NOMO-1 treated with DMSO at 0.1 percent for 48 hours (cell line): ENCODE results near the gene BIRC3.

Source experiments
- DNase-seq: peaks from one replicate; lab custom pipeline; 2025; ENCODE audit not compliant: unreplicated experiment; lab: John Stamatoyannopoulos, UW

Gene BIRC3

DNA sequence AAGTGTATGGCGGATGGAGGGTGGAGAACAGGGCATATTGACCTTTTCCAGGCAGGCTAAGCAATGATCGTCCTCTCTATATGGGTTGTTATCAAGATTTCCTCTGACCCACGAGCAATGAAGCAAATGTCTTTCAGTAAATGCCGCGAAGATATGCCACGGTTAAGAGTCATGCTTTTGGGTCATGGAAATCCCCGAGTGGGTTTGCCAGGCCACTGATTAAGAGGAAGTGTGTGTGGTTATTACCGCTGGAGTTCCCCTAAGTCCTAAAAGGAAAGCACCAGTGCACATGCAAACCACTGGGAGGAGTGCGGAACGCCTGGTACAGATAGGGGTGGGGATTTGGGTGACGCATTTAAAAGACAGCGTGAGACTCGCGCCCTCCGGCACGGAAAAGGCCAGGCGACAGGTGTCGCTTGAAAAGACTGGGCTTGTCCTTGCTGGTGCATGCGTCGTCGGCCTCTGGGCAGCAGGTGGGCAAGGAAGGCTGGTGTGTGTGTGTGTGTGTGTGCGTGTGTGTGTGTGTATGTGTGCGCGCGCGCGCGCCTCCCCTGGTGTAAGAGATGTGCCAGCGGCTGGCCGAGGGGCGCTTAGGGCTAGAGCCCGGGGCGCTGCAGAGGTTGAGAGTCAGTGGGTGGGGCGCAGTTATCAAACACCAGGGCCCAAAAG is at the start of gene BIRC3:
Gene BIRC3 (plus strand): TSS at position 386 of the 669 bp plus-strand sequence. CDS start 7,026 bp downstream, outside the sequence.
- peak; percentile 82 for DNase-seq

DNA sequence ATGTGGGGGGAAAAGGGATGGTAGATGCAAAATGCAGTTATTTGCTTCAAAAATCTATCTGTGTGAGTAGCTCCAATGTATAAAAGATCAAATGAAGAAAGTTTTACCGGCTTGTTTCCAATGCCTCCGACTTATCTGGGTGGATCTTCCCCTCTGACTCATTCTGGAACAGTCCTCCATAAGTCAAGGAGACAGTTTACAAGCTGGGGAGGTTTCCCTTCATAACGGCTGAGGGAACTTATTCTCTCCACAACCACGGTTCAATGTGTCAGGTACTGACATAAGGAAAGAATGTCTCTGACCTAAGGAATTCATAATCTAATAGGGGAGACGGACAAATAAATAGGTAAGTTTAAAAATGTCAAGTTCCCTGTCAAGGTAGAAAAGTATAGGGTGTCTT is 49.7 kb upstream of the BIRC3 start:
- DNase-seq = no peak

DNA sequence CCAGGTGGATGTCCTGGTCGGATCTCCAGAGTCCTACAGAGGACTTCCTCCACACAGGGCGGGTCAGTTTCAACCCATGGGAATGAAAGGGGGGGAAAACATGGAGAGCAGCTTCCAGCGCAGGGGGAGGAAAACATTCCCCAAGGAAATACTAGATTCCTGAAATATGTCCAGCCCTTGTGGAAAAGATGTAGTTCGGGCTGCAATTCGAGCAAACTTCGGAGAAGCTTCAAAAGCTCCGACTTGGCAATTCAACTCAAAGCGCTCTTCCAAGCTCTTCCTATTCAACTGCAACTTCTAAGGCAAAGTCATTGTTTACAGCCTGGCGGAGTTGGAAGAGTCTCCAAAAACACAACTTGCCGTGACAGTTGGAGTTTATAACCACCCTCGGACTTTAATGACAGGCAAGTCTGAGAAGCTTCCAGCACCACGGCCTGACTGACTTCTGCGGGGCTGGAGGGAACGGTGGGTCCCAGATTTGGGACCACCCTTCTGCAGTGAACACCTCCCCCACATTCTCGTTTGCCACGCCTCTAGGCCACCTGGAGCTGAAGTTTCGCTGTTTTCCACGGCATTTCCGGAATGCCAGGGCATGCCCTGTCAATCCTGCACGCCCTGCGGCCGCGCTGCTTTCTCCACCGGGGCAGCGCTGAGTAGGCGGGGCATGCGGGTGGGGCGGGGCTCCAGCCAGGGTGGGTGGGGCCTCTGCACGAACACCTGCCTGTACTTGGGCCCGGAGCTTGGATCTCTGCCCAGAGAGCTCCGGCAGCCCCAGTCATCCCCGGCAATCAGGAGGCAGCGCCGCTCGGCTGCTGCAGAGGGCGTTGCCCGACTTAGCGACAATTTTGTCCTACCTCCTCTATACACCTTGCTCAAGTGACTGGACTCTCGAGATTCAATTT is 49.0 kb upstream of the BIRC3 start:
- peak; percentile 69 for DNase-seq

DNA sequence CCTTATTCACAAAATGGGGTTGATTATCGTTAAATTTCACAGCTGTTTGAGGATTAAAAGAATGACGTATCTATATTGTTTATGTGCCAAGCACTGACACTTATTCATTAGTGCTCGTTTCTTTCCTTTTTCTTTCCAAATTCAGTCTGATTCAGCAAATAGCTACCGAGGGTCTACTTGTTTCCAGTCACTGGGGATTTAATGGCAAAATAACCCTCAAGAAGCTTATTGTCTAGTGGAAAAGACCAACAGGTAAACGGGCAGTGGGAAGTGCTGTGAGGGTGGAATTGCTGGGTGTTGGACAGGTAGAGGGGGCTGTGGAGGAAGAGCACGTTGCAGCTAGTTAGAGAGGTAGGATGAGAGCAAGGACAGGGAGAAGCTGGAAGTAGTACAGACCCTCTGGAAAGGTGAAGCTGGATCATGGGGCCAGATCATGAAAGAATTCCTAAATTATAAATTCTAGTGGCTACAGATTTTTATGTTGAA is 48.3 kb upstream of the BIRC3 start:
- DNase-seq = no peak

DNA sequence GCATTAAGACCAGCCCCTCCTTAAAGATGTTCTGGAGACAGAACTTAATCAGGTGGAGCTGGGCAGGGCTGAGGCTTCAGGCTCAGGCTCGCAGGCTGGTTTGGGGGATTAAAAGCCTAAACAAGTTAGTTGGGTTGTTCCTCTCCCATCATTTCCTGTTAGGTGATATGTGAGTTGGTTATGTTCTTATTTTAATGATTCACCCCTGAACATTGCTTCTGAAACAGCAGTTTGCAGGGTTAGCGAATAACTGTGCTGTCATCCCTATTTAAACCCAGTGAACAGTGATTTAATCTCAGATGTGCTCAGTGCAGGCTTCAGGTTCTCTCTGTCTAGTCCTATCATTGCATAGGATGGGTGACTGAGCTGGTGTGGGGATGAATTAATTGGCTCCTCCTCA is 47.4 kb upstream of the BIRC3 start:
- DNase-seq = no peak

DNA sequence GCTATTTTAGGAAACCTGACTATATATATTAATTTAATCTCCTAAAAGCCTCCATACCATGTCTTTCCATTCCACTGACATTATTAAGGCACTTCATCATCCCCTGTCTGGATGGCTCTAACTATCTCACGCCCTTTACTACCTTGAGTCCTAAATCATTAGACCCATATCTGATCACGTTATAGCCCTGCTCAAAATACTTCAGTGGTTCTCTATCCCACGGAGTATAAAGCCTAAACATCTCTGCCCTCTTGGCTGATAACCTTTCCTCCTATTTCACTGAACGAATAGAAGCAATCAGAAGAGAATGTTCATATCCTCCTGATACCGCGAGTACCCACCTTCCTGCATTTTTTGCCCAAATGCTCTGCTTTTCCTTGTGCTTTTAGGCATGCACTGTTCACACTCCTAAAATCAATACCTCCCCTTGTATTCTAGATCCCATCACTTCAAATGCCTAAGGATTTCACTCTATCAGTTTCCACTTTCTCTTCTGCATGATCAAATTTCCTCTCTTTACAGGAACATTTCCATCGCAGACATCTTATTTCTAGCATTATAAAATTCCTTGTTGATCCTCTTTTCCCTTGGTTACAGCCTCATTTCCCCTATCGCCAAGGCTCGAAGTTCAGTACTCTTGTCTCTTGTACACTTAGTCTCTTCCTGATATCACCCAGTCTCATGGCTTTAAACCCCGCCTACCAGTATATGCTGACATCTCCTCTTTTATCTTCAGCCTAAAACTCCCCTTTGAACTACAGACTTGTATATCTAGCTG is 45.0 kb upstream of the BIRC3 start:
- DNase-seq = no peak

DNA sequence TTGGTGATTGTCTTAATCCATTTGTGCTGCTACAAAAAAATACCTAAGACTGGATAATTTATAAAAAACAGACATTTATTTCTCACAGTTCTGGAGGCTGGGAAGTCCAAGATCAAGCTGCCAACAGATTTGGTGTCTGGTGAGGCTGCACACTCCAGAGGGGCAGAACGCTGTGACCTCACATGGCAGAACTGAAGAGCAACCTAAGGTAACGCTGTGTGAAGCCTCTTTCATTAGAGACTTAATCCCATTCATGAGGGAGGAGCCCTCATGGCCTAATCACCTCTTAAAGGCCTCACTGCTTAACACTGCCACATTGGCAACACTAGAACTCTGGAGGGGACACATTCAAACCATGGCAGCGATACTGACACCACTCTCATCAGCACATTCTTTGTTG is 42.7 kb upstream of the BIRC3 start:
- DNase-seq = no peak

DNA sequence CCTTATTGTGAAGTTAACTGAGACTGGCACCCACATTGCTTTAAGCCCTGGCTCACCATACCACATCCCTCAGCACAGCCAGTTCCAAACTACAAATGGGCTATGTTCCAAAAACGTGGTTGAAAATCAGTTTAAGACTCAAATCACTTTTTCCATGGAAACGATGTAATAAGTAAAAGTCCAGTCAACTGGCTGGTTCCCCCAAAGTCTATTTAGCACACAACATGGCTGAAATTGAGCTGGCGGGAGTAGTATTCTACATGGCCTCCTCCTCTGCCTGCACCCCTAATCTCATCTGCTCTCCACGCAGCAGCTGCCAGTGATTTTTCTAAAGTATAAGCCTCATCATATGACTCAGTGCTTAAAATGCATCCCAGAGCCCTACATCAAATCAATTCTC is 40.9 kb upstream of the BIRC3 start:
- DNase-seq = no peak

DNA sequence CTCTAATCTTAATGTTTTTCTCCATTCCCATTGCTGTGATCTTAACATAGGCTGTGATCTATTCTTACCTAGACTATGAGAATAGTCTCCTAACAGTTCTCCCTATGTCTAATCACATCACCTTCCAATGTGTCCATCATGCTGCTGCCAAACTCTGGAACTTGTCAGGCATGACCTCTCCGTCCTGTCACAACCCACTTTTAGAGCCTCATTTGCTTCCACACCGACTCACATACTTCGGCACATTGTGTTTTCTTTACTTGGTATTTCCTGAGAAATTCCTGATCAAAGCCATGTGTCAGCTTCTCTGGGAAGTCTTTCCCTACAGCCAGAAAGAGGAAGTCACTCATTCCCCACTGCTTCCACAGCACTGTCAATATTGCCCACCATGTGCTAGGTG is 40.5 kb upstream of the BIRC3 start:
- no peak for DNase-seq

DNA sequence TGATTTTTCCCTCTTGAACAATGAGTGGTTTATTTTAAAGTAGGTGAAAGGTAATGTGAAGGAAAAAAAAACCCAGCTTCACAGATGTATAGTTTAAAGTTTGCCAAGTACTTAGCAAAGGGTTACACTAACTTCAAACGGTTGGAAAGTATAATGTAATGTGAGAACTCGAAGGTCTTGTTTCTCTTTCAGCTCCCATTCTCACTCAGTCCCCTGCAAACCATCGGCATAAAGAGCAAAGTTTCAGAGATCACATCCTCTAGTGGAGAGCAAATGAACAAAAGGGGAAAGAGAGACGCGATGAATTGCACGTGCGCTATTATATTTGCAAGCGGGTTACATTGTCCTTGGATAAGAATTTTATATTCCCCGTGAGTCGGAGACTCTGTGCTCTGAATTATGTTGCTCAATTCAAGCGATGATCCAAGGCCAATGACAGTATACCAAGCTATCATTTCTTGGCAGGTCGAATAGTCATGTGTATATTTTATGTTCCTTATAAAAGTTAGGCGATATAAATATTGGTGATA is 37.6 kb upstream of the BIRC3 start:
- peak; percentile 7 for DNase-seq

DNA sequence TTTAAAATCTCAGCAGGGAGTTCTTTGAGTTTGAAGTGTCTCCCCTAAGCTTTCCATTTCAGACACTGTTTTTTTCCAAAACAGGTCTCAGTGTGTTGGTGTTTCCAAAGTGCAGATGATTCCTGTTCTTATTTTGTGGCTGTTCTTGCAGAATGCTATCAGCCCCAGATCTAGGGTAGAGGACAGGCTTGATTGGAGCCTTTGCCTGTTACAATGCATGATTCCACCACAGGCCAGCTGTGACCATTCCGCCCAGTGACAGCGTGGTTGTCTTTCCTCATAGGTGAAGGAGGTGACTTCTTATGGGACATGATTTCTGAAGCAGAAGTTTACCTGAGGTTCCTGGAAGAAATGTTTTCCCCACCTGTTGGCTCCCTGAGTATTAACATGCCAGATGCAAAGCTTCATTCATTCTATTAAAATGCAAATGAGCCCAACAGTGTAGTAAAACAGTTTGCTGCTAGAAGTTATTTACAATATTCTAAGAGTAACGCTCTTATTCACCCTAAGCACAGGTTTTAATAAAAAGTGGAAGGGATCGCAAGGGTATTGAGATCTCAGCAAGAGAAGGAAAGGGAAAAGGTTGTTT is 36.9 kb upstream of the BIRC3 start:
- no peak for DNase-seq

DNA sequence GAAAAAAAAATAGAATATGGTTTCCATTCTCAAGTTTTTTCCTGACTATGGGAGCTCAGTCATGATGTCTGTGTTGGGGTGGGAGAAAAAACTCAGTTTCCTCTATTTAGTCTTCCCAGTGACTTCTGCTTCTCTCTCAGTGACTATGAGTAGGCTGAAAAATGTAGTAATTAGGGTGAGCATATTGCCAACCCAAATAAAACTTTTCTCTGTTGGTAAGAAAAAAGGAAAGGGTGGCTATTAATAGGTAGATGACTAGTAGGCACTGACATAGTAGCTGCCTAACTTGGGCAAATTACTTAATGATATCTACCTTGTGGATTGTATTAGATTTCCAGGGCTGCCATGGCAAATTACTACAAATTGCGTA is 34.2 kb upstream of the BIRC3 start:
- peak; percentile 79 for DNase-seq

DNA sequence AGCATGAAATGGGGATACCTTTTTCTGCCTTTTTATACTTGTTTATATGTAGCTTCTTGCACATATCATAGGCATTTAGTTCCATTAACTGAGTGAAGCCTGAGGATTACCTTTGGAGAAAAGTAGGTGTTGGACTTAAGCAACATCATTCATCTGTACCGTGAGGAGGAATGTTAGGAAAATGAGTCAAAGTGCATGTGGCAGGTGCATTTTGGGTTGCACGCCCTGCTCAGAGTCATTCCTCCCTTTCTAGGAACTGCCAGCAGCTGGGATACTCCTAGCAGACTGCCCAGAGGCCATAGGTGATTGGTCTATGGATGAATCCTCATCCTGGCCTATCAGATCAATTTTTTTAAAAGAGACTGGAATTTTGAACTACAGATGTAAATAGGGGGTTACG is 33.3 kb upstream of the BIRC3 start:
- no peak for DNase-seq

DNA sequence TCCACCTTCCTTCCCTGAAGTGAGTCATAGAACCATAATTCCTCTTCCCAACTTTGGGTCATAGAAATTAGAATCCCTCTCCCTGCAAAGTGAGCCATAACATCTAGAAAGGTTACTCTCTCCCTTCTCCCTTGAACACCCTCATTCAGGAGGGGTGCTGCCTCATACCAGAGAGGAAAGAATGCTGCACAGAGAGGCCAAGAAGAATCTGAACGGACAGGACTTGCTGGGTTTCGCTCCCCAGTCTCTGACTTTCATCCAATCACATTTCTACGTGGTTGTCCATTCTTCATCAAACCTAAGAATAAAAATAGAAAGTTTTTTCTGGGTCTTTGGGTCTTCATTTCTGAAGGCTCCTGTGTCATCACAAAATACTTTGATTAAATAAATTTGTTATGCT is 31.0 kb upstream of the BIRC3 start:
- no peak for DNase-seq

DNA sequence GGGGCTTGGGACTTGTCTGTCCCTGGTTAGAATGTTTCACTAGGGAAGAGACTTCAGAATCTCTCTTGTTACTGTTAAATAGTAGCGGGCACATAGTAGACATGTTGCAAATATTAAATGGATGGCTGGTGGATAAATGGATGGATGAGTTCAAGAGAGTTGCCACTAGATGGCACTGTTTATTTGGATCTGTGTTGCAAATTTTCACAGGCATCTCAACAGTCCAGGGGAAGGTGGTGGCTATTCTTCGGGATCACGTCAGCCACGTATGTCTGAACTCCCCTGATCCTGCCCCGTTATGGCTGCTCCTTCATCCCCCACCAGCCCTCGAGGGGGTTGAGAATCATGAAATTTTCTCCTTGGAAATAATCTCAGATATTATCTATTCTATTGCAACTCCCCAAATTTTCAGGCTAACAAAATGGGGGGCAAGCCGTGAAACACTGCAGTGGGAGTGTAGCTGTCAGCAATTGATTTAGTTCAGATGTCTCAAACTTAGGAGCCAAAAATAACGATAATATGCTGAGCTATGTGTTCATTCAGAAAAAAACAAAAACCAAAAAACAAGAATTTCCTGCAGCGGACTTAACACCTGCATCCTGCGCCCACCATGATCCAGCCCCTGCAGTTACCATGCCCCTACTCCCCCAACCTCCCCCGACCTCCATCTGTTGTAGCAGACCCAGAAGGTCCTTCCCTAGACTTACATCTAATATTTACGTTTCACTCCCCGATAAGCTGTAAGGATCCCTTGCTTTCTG is 29.1 kb upstream of the BIRC3 start:
- peak; percentile 78 for DNase-seq

DNA sequence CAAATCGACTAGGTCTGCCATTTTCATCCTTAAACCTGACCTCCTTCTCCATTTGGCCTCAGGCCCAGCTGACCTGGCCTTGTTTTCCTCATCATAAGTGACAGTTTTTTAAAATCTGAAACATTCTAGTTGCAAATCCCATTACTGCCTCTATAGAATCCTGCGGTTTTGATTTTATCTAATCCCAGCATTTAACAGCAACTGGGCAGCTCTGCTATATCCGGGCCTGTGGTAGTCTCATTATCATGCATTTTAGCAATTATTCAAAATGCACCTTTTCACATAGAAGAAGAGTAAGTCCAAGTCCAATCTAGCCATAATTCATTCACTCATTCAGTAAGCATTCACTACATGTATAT is 28.6 kb upstream of the BIRC3 start:
- DNase-seq = no peak

DNA sequence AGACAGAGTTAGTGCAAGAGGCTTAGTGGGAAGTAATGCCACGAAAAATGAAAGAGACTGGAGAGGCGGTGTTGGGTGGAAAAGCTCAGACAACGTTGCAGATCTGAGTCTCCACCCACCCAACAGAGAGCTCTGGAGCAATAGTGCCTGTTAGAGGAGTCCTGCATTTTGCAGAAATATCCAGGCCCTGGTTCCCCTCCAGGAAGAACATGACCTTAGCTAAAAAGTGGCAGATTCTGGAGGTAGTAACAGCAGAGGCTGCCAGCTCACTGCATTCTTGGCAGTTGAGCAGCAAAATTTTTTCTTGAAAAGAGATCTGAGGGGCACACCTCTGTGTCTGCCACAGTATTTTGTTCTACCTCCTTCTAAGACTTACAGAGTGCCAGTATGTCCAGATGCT is 27.7 kb upstream of the BIRC3 start:
- no peak for DNase-seq

DNA sequence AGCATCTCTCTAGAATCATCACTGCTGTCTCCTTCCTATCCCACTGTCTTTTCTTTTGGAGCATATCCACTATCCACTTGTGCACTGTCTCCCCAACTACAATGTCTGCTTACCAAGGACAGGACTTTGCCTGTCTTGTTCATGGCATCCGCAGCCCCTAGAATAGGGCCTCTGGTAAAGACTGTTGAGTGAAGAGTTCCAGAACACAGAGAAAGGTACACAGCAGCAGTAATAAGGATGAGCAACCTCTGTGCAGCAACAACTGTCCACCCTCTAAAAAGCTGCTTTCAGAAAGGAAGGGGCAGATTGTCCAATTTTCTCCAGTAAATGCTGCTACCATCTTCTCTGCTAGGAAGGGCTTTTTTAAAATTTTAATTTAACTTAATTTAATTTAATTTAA is 25.5 kb upstream of the BIRC3 start:
- DNase-seq = no peak

DNA sequence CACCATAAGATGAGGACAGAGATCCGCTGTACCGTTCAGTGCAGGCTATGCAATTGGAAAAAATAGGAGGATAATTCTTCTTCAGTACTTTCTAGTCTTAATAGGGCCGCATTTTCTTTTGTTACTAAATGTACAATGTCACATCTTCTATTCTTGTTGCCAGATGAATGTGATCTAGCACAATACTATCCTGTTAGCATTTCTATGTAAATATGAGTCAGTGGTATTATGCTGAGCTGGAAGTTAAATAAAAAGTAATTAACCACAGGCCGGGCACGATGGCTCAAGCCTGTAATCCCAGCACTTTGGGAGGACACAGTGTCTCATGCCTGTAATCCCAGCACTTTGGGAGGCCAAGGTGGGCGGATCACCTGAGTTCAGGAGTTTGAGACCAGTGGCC is 24.4 kb upstream of the BIRC3 start:
- no peak for DNase-seq

DNA sequence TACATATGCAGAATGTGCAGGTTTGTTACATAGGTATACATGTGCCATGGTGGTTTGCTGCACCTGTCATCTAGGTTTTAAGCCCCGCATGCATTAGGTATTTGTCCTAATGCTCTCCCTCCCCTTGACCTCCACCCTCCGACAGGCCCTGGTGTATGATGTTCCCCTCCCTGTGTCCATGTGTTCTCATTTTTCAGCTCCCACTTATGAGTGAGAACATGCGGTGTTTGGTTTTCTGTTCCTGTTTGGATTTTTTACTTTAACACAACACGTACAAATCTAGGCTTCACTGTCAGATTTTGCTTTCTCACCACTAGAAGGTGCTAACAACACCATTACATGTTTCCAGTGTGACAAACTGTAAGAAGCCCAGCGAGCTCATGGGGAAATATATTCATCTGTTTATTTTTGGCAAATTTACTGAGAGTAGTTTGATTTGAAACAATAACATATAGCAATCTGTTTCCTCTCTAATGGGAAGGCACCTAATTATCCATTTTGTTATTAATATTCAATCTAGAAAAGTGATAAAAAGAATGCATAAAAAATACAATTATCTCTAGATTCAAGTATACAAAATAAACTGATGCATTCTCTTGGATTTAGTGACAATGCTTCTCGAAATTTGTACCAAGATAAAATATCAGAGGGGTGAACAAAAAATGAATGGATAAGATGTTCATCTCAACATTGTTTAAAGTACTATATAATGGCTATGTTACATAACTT is 23.2 kb upstream of the BIRC3 start:
- DNase-seq = peak; percentile 60
